Measurements from ENCODE around the gene ARRDC3.
"Not testable (repeated sequence)": the region's sequence is repeated elsewhere in the genome, so short reads cannot be mapped to it uniquely, and the experiment has no call there.

The ARRDC3 gene

GRCh38 chr5:91359962-91360609 is 23.0 kb downstream of the ARRDC3 start:
- DNase-seq (ENCODE audit: low spot score) = peak; percentile 26

- no peak for DNase-seq (ENCODE audit: low spot score)
These were observed 25.3 kb downstream of the ARRDC3 start for GRCh38 chr5:91357806-91358205.

GRCh38 chr5:91357012-91357634 is 26.0 kb downstream of the ARRDC3 start:
- DNase-seq (ENCODE audit: low spot score) = no peak

DNA sequence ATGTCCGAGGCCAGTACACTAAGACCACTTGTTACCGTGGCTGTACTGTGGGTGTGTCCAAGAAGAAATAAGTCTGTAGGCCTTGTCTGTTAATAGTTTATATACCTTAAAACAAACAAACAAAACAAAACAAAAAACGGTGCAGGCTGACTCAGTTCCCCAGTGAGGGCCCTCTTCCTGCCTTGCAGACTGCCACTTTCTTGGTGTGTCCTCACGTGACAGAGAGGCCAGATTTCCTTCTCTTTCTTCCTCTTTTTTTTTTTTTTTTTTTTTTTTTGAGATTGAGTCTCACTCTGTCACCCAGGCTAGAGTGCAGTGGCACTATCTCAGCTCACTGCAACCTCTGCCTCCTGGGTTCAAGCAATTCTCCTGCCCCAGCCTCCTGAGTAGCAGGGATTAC is 28.2 kb downstream of the ARRDC3 start:
- not testable (repeated sequence) for DNase-seq (ENCODE audit: low spot score)

GRCh38 chr5:91352831-91353695 is 30.1 kb downstream of the ARRDC3 start:
- DNase-seq (ENCODE audit: low spot score) = no peak

DNA sequence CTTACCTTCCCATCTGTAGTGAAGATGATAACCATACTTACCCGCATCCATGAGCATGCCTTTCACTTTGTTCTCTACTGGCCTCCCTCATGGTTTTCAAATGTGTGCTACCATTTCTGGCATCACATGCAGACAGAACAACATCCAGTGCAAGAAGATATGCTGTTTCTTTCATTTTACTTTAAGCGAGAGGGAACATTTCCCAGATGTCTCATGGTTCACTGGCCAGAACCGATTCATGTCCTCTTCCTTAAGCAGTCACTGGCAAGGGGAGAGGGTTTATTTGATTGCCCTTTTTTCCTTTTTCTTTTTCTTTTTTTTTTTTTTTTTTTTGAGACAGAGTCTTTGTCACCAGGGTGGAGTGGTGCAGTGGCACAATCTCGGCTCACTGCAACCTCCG is 37.7 kb downstream of the ARRDC3 start:
- no peak for DNase-seq (ENCODE audit: low spot score)

- not testable (repeated sequence) for DNase-seq (ENCODE audit: low spot score)
These were observed 38.4 kb downstream of the ARRDC3 start for GRCh38 chr5:91344661-91345200.

DNA sequence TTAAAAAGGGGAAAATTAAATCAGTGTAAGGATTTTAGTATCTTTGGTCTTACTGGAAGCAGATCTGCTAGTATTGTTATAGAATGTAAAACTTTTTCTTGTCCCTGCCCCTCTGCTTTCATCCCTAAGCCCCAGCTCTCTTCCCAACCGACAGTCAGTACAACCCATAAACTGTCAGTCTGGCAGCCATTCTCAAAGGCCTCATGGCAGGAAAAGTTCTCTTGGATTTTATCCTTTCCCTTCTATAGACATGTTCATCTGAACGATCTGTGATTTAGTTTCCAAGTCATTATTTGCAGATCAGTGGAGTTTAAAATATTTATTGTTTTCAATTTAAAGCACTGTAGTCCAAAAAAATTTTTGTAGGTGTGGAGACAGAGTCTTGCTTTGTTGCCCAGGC is 39.2 kb downstream of the ARRDC3 start:
- DNase-seq (ENCODE audit: low spot score) = no peak

DNA sequence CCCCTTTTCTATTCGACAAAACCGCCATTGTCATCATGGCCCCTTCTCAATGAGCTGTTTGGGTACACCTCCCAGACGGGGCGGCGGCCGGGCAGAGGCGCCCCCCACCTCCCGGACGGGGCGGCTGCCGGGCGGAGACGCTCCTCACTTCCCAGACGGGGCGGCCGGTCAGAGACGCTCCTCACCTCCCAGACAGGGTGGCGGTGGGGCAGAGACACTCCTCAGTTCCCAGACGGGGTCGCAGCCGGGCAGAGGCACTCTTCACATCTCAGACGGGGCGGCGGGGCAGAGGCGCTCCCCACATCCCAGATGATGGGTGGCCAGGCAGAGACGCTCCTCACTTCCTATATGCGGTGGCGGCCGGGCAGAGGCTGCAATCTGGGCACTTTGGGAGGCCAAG is 40.2 kb downstream of the ARRDC3 start:
- not testable (repeated sequence) for DNase-seq (ENCODE audit: low spot score)

- DNase-seq (ENCODE audit: low spot score) = no peak
These were observed 42.0 kb downstream of the ARRDC3 start for GRCh38 chr5:91341154-91341553.

GRCh38 chr5:91340532-91340931 is 42.6 kb downstream of the ARRDC3 start:
- DNase-seq (ENCODE audit: low spot score) = no peak

DNA sequence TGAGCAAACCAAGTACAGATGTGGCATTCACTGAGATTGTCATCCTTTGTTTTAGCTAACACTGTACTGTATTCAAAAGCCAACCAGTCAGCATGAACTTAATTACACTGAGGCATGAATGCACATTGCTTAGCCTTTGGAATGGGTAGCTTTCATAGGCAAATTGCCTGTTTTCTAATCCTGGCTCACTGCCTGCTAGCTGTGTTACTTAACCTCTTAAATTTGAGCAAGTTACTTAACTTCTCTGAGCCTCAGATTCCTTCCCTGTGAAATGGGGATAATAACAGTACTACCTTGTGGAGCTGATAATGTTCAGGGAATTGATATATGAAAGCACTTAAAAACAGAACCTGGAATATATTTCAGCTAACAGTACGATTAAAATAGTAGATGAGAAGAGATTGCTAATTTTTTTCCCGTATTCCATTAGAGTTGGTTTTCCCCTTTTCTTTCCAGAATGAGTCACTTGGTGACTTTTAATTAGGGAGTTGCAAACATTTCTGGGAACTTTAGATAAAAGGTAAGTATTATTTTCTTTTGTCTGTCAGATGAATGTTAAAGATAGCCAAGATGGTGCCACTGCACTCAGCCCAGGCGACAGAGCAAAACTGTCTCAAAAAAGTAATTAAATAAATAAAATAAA is 43.9 kb downstream of the ARRDC3 start:
- peak; percentile 42 for DNase-seq (ENCODE audit: low spot score)

DNA sequence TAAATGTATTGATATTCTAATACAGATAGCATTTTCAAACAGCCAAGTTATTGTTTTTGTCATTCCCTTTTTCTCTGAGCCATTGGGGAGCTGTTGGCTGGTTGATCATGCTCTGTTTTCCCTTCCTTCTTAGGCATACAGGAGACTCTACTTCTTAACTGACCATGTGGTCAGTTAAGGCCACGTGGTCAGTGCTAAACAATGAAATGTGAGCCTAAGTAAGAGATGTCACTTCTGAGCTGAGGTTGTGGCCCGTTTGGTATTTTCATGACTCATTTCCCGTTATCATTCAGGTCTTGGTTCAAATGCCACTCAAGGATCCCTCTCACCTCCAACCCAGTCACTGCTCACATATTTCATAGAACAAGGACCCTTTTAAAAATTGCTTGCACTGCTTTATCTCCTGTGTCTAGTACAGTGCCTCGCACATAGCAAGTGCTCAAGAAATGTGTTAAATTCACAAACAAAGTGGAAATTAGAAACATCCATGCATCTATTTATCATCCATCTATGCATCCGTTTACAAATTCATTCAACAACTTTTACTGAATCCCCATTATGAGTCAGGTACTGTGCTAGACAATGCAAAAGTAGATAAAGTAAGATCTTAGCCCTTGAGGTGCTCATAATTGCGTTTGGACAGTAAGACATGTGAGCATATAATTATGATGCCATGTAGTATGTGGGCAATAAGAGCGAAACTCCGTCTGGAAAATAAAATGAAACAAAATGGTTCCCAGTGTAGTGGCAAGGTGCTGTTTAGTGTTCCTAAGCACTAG is 50.7 kb downstream of the ARRDC3 start:
- DNase-seq (ENCODE audit: low spot score) = no peak

DNA sequence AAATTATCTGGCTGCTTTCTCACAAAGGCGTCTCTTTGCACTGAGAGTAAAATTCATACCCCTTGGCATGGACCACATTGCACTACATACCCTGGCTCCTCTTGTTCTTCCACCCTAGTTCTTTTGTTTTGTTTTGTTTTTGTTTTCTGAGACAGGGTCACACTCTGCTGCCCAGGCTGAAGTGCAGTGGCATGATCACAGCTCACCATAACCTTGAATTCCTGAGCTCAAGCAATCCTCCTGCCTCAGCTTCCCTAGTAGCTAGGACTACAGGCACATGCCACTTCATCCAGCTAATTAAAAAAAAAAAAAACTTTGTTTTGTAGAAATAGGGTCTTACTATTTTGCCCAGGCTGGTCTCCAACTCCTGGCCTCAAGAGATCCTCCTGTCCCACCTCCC is 51.4 kb downstream of the ARRDC3 start:
- DNase-seq (ENCODE audit: low spot score) = no peak

DNA sequence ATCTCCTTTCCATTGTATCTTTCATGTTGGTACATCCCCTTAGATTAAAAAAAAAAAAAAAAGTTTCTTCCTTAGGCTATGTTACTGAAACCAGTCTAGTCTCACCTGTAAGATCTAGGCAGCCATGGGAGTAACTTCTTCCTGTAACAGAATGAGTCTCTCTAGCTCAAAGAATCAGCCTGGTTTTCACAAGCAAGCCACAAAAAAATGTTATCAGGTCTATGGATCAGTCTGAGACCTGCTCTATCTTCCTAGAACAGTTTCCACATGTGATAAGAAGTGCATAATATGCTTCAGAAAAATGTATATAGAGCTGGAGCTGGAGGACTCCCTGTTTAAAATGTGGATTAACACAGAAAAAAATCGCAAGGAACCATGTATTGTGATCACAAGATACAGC is 53.8 kb downstream of the ARRDC3 start:
- no peak for DNase-seq (ENCODE audit: low spot score)

DNA sequence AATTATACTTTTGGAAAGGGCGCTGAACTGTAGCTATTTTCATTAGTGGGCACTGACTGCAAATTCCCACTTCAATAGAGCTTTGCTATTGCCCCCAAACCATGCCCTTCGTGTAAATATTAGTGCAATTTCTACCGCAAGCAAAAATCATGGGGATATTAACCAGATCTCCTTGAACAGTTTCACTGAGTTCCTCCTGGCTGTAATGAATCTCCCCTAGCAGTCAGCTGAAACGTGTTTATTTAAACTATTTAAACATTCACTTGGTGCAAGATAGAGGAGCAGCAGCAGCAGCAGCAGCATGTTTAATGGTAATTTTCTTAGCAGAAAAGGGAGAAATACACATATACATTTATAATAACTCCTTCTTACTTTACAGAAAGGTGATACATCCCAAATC is 54.4 kb downstream of the ARRDC3 start:
- no peak for DNase-seq (ENCODE audit: low spot score)

GRCh38 chr5:91322981-91323380 is 60.1 kb downstream of the ARRDC3 start:
- DNase-seq (ENCODE audit: low spot score) = not testable (repeated sequence)

GRCh38 chr5:91319667-91320066 is 63.5 kb downstream of the ARRDC3 start:
- DNase-seq (ENCODE audit: low spot score) = no peak

- no peak for DNase-seq (ENCODE audit: low spot score)
These were observed 64.4 kb downstream of the ARRDC3 start for GRCh38 chr5:91318724-91319123.

Measured in GM03348 (cell line).